NCI-H2171 (cell line): ENCODE results near the gene KIRREL3.

ENCODE experiments used
- DNase-seq: peaks from one replicate; lab custom pipeline; 2025; lab: John Stamatoyannopoulos, UW

Gene KIRREL3

GRCh38 chr11:126630893-126631798, 369.4 kb downstream of the KIRREL3 start:
- no peak for DNase-seq

GRCh38 chr11:126630488-126630887, 370.1 kb downstream of the KIRREL3 start:
- no peak for DNase-seq

GRCh38 chr11:126628790-126629621, 371.6 kb downstream of the KIRREL3 start:
- DNase-seq = peak; percentile 68

GRCh38 chr11:126628450-126628789, 372.1 kb downstream of the KIRREL3 start:
- DNase-seq = no peak

- DNase-seq = no peak
These were observed 373.1 kb downstream of the KIRREL3 start for GRCh38 chr11:126627421-126627820.

GRCh38 chr11:126624506-126624905, 376.1 kb downstream of the KIRREL3 start:
- DNase-seq = no peak

- DNase-seq = no peak
These were observed 381.1 kb downstream of the KIRREL3 start for GRCh38 chr11:126619516-126619915.

- no peak for DNase-seq
These were observed 384.7 kb downstream of the KIRREL3 start for GRCh38 chr11:126615845-126616244.

GRCh38 chr11:126613272-126613671, 387.3 kb downstream of the KIRREL3 start:
- DNase-seq = no peak

GRCh38 chr11:126612671-126613070, 387.9 kb downstream of the KIRREL3 start:
- no peak for DNase-seq

- DNase-seq = no peak
These were observed 389.1 kb downstream of the KIRREL3 start for GRCh38 chr11:126611438-126611837.

- DNase-seq = no peak
These were observed 391.9 kb downstream of the KIRREL3 start for GRCh38 chr11:126608658-126609057.

- peak; percentile 33 for DNase-seq
These were observed 392.6 kb downstream of the KIRREL3 start for GRCh38 chr11:126607776-126608541.

- DNase-seq = peak; percentile 18
These were observed 393.2 kb downstream of the KIRREL3 start for GRCh38 chr11:126607374-126607773.

GRCh38 chr11:126606484-126606883, 394.1 kb downstream of the KIRREL3 start:
- DNase-seq = no peak

GRCh38 chr11:126604461-126604860, 396.1 kb downstream of the KIRREL3 start:
- no peak for DNase-seq

- DNase-seq = no peak
These were observed 397.1 kb downstream of the KIRREL3 start for GRCh38 chr11:126603486-126603885.

GRCh38 chr11:126602993-126603392, 397.6 kb downstream of the KIRREL3 start:
- DNase-seq = no peak

- no peak for DNase-seq
These were observed 398.1 kb downstream of the KIRREL3 start for GRCh38 chr11:126602349-126602940.

GRCh38 chr11:126601550-126602215, 398.9 kb downstream of the KIRREL3 start:
- DNase-seq = no peak

- no peak for DNase-seq
These were observed 399.4 kb downstream of the KIRREL3 start for GRCh38 chr11:126601136-126601535.
